ENCODE measurements around the gene STAU1. TPM values are rescaled to one million over a fixed set of nuclear protein-coding genes. Genes with fewer than 3 reads are reported as not detected.

The STAU1 gene
- total and polyA plus RNA-seq, 2 of the 13 experiments (the other 11 are each of a cell fraction or from before 2014, with no cell fraction given) = 119 to 133 TPM

- TF ChIP-seq, protein P1, sequence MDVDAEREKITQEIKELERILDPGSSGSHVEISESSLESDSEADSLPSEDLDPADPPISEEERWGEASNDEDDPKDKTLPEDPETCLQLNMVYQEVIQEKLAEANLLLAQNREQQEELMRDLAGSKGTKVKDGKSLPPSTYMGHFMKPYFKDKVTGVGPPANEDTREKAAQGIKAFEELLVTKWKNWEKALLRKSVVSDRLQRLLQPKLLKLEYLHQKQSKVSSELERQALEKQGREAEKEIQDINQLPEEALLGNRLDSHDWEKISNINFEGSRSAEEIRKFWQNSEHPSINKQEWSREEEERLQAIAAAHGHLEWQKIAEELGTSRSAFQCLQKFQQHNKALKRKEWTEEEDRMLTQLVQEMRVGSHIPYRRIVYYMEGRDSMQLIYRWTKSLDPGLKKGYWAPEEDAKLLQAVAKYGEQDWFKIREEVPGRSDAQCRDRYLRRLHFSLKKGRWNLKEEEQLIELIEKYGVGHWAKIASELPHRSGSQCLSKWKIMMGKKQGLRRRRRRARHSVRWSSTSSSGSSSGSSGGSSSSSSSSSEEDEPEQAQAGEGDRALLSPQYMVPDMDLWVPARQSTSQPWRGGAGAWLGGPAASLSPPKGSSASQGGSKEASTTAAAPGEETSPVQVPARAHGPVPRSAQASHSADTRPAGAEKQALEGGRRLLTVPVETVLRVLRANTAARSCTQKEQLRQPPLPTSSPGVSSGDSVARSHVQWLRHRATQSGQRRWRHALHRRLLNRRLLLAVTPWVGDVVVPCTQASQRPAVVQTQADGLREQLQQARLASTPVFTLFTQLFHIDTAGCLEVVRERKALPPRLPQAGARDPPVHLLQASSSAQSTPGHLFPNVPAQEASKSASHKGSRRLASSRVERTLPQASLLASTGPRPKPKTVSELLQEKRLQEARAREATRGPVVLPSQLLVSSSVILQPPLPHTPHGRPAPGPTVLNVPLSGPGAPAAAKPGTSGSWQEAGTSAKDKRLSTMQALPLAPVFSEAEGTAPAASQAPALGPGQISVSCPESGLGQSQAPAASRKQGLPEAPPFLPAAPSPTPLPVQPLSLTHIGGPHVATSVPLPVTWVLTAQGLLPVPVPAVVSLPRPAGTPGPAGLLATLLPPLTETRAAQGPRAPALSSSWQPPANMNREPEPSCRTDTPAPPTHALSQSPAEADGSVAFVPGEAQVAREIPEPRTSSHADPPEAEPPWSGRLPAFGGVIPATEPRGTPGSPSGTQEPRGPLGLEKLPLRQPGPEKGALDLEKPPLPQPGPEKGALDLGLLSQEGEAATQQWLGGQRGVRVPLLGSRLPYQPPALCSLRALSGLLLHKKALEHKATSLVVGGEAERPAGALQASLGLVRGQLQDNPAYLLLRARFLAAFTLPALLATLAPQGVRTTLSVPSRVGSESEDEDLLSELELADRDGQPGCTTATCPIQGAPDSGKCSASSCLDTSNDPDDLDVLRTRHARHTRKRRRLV (CRISPR knock-in tag; IDR thresholded peaks at IDR 0.05) = no peak
- peak; percentile 97 for TF ChIP-seq TBP (CRISPR knock-in tag; IDR thresholded peaks at IDR 0.05)
- TF ChIP-seq ERF (CRISPR knock-in tag; IDR thresholded peaks at IDR 0.05) = peak; percentile 98
- no peak for TF ChIP-seq AHDC1 (CRISPR knock-in tag; IDR thresholded peaks at IDR 0.05; ENCODE audit: borderline replicate concordance)
- TF ChIP-seq HNRNPUL1 (IDR thresholded peaks at IDR 0.05; ENCODE audit: low read depth, low read length) = no peak
- 0 out of 2 replicates have a peak, but pooled peaks have one; percentile 79 for TF ChIP-seq MYNN (CRISPR knock-in tag; IDR thresholded peaks at IDR 0.05; ENCODE audit: low read depth)
- TF ChIP-seq SETDB1 (CRISPR knock-in tag; IDR thresholded peaks at IDR 0.05; ENCODE audit: borderline replicate concordance) = no peak
- 0 out of 2 replicates have a peak, but pooled peaks have one; percentile 85 for TF ChIP-seq ZNF136 (CRISPR knock-in tag; IDR thresholded peaks at IDR 0.05; ENCODE audit: low read depth)
- TF ChIP-seq MTA3 (CRISPR knock-in tag; IDR thresholded peaks at IDR 0.05) = 0 out of 2 replicates have a peak, but pooled peaks have one; percentile 27
- TF ChIP-seq PREB (CRISPR knock-in tag; IDR thresholded peaks at IDR 0.05) = no peak
- peak; percentile 97 for TF ChIP-seq TFDP2 (CRISPR knock-in tag; IDR thresholded peaks at IDR 0.05)
- TF ChIP-seq NAIF1 (CRISPR knock-in tag; IDR thresholded peaks at IDR 0.05; ENCODE audit: borderline replicate concordance) = no peak
- peak; percentile 99 for TF ChIP-seq SUZ12 (IDR thresholded peaks at IDR 0.05; ENCODE audit: low read depth, low read length)
- TF ChIP-seq ZNF224 (CRISPR knock-in tag; IDR thresholded peaks at IDR 0.05) = no peak
- no peak; the same call in 1 of the 2 replicates for TF ChIP-seq BHLHE40 (IDR thresholded peaks at IDR 0.05; ENCODE audit: low read length)
- TF ChIP-seq RFX3 (CRISPR knock-in tag; IDR thresholded peaks at IDR 0.05) = no peak
Measured at GRCh38 chr20:49187851-49188641, at the start of gene STAU1 (continued).
